Gastrocnemius medialis (tissue), 4 donors: ENCODE data around the gene ADAMTS2. TPM values are rescaled to one million over a fixed set of nuclear protein-coding genes. Genes with fewer than 3 reads are reported as not detected.

Source experiments
- ATAC-seq, 2 donors: fragments of 150-250 bp; one replicate each; pipeline ENCODE4 v1.9.1; 2016
- DNase-seq, 2 donors: peaks; one replicate each; pipeline ENCODE4 v3.0.0-alpha.2; 2019
- H3K27ac ChIP-seq, 4 donors: fragments of 200-600 bp; sonication (generic); 1 replicate in 1 of 4; 2 replicates in 3 of 4; pipeline ENCODE4 v1.5.1; 2016 to 2018; ENCODE audit warnings: mild to moderate bottlenecking in 2 of 4, moderate library complexity in 1 of 4
- H3K27me3 ChIP-seq, 3 donors: fragments of 200-600 bp; sonication (generic) in 2 of 3; 1 replicate in 1 of 3; 2 replicates in 2 of 3; pipeline versions ENCODE4 v1.5.1 to v1.6.0; 2016 to 2019; ENCODE audit warnings: mild to moderate bottlenecking in 1 of 3, moderate library complexity in 1 of 3
- H3K36me3 ChIP-seq, 2 donors: fragments of 200-600 bp; sonication (generic) in 1 of 2; one replicate each; pipeline ENCODE4 v1.5.1; 2017 to 2018
- H3K4me1 ChIP-seq, 2 donors: fragments of 200-600 bp; sonication (generic) in 1 of 2; one replicate each; pipeline ENCODE4 v1.5.1; 2016 to 2017; ENCODE audit warnings: mild to moderate bottlenecking in 2 of 2
- H3K4me3 ChIP-seq, 4 donors: fragments of 200-600 bp; sonication (generic) in 3 of 4; 1 replicate in 1 of 4; 2 replicates in 3 of 4; pipeline ENCODE4 v1.5.1; 2016 to 2019; ENCODE audit warnings: mild to moderate bottlenecking in 2 of 4
- H3K9me3 ChIP-seq, 3 donors: fragments of 200-600 bp; sonication (generic) in 2 of 3; 1 replicate in 1 of 3; 2 replicates in 2 of 3; pipeline ENCODE4 v1.5.1; 2016 to 2019
- CTCF ChIP-seq, 5 experiments: fragments of 450-650 bp in 3 of 5; fragments of 200-600 bp in 2 of 5; sonication (generic) in 2 of 5; IDR thresholded peaks in 4 of 5; conservative IDR thresholded peaks in 1 of 5; 1 replicate in 4 of 5; 2 replicates in 1 of 5; pipeline ENCODE4 v1.5.1; 2016 to 2019; ENCODE audit warnings: antibody characterized with exemption in 5 of 5, mild to moderate bottlenecking in 3 of 5, moderate library complexity in 3 of 5
- POLR2A ChIP-seq, 2 donors: fragments of 450-650 bp; IDR thresholded peaks; one replicate each; pipeline ENCODE4 v1.6.1; 2017; ENCODE audit warnings: antibody characterized with exemption in 2 of 2, mild to moderate bottlenecking in 2 of 2, moderate library complexity in 2 of 2
- in situ Hi-C, 4 donors: fragments of 200-750 bp; cut with MboI; loops; one replicate each; pipeline versions ENCODE4 v1.15.0 to v1.8.0; 2017; ENCODE audit warnings: low sequenced_read_pairs in 4 of 4
- intact Hi-C: fragments of 100-400 bp; cut with DNase I; formaldehyde crosslinking; loops from one replicate; pipeline ENCODE4 v1.15.1; 2023; ENCODE audit warnings: low total_unique reads
- total RNA-seq, 4 donors: library from RNA; depleted of rRNA; stranded (reverse); fragments of >200 nt; gene quantifications; one replicate each; pipeline versions ENCODE4 v1.1.0 to v1.2.3, GENCODE V29; 2016

The ADAMTS2 gene
- total RNA-seq, 4 donors from 2014 or later = 0.78 to 3.8 (median 2.0) TPM

DNA sequence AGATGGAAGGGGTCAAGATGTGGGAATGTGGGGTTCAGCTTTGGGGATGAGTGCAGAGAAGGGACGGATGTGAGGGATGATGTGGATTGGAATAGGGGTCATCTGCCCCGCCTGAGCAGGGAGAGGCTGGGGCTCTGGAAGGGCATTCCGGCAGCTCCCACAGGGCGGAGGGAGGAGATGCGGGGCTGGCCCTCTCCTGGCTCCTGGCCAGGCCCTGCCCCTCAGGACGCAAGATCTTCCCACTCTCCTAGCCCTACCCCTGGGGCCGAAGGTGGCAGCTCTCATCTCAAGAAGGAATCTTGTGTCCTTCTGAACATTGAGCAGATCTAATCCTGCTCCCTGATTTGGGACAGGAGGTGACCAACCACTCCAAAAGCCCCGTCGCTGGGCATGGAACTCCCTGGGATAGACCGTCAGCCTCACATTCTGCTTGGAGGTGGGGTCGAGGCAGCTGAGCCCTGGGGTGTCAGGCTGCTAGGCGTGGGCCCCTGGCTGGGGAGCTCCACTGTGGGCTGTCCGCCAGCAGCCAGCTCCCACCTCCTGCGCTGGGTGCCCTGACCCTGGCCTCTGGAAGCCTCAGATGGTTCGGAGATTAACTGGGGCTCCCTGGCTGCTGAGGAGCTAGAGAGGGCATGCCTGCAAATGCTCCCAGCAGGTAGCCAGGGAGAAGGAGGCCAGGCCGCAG lies 159.9 kb downstream of the ADAMTS2 start:
- Histone ChIP-seq H3K36me3 (no peaks in the 10 kb centered on the region), H3K4me3 (no peak overlapping the region), H3K27me3 (no peaks in the 10 kb centered on the region), H3K9me3 (no peaks in the 10 kb centered on the region), H3K27ac (no peak overlapping the region), H3K4me1 (no peaks in the 10 kb centered on the region)
- no peak for DNase-seq
- intact Hi-C loops = no loop called here
- in situ Hi-C loops = no loop called here
- TF ChIP-seq POLR2A (IDR thresholded peaks at IDR 0.05) (no peak), CTCF (IDR thresholded peaks at IDR 0.05 in 4 of 5, conservative IDR thresholded peaks at IDR 0.05 in 1 of 5) (no peak)
- ATAC-seq = no peak

DNA sequence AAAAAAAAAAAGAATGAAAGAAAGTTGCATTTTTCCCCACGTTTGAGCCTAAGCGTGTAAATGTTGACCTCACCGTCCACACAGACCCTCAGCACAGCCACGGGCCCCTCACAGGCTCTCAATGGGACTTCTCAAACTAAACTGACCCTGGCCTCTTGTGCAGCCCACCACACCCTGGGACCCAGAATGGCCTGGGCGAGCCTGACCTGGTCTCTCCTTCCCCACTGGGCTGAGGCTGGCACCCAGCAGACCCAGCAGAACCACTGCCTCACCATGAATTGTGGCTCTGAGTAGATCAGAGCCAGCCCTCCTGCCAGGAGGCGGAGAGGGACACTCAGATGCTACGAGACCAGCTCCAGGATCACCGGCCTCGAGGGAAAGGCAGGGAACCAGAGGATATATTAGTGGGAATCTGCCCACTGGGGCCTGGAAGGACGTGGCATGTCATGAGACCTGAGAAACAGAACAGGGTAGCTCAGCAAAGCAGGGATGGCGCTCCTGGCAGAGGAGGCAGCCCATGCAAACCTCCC lies 160.7 kb downstream of the ADAMTS2 start:
- no peak overlapping the region for H3K27ac ChIP-seq
- in situ Hi-C loops (no loop called here), intact Hi-C loops (no loop called here)
- no peak for TF ChIP-seq POLR2A (IDR thresholded peaks at IDR 0.05)
- TF ChIP-seq CTCF (IDR thresholded peaks at IDR 0.05 in 4 of 5, conservative IDR thresholded peaks at IDR 0.05 in 1 of 5) = no peak
- ATAC-seq = no peak
- no peaks in the 10 kb centered on the region for H3K27me3 ChIP-seq
- H3K9me3 ChIP-seq = no peaks in the 10 kb centered on the region
- H3K4me1 ChIP-seq = no peaks in the 10 kb centered on the region
- no peaks in the 10 kb centered on the region for H3K36me3 ChIP-seq
- no peak for DNase-seq
- no peak overlapping the region for H3K4me3 ChIP-seq

GRCh38 chr5:179183481-179183880 lies 161.8 kb downstream of the ADAMTS2 start:
- DNase-seq = no peak
- intact Hi-C loops = no loop called here
- Histone ChIP-seq H3K9me3 (no peaks in the 10 kb centered on the region), H3K36me3 (no peaks in the 10 kb centered on the region), H3K4me1 (no peaks in the 10 kb centered on the region), H3K27me3 (no peaks in the 10 kb centered on the region), H3K27ac (no peak overlapping the region), H3K4me3 (no peak overlapping the region)
- TF ChIP-seq POLR2A (IDR thresholded peaks at IDR 0.05) (no peak), CTCF (IDR thresholded peaks at IDR 0.05 in 4 of 5, conservative IDR thresholded peaks at IDR 0.05 in 1 of 5) (no peak)
- no peak for ATAC-seq
- in situ Hi-C loops = no loop called here

DNA sequence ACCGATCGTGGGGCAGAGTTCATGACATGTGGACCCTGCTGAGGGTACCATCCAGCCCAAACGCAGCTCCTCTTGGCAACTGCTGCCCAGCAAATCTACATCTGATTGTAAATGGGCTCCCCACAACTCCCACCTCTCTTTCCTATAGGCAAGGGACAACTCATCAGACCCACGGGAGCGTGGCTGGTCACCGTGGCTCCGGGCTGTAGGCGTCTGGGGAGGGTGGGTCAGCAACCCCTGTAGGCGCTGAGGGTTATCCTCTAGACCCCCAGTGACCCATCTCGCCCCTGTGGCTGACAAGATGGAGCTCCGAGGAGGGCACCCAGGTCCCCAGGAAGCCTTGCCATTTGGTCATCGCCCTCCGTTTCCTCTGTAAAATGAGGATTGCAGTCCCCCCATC lies 162.7 kb downstream of the ADAMTS2 start:
- DNase-seq = no peak
- Histone ChIP-seq H3K27ac (no peak overlapping the region), H3K27me3 (no peaks in the 10 kb centered on the region), H3K4me3 (no peak overlapping the region), H3K4me1 (no peaks in the 10 kb centered on the region), H3K36me3 (no peaks in the 10 kb centered on the region), H3K9me3 (no peaks in the 10 kb centered on the region)
- intact Hi-C loops (no loop called here), in situ Hi-C loops (no loop called here)
- ATAC-seq = no peak
- TF ChIP-seq POLR2A (IDR thresholded peaks at IDR 0.05) (no peak), CTCF (IDR thresholded peaks at IDR 0.05 in 4 of 5, conservative IDR thresholded peaks at IDR 0.05 in 1 of 5) (no peak)

- H3K27me3 ChIP-seq = no peaks in the 10 kb centered on the region
- DNase-seq = no peak
- H3K4me1 ChIP-seq = no peaks in the 10 kb centered on the region
- ATAC-seq = no peak
- no peak overlapping the region for H3K27ac ChIP-seq
- no peak for TF ChIP-seq POLR2A (IDR thresholded peaks at IDR 0.05)
- TF ChIP-seq CTCF (IDR thresholded peaks at IDR 0.05 in 4 of 5, conservative IDR thresholded peaks at IDR 0.05 in 1 of 5) = no peak
- in situ Hi-C loops = no loop called here
- H3K9me3 ChIP-seq = no peaks in the 10 kb centered on the region
- intact Hi-C loops = no loop called here
- H3K36me3 ChIP-seq = no peaks in the 10 kb centered on the region
- no peak overlapping the region for H3K4me3 ChIP-seq
These were observed 163.3 kb downstream of the ADAMTS2 start for GRCh38 chr5:179181988-179182387.
